ENCODE measurements around the gene CDH13.

DNA sequence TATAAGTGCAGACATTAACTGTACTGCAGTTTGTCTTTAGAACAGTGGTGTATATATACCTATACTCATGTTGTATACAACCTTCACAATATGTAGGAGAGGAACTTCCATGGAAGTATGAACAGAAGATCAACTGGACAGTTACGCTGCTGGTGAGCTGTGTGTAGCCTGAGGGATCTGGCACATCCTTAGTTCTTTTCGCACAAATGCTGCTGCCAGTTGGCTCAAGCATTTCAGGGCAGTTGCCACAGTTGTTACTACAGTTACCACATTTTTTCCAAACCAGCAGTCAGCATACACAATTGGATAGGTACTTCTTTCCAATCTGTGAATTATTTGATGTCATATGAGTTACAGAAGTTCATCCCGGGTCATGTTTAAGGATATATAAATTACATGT lies 641.4 kb downstream of the CDH13 start:
- TF ChIP-seq, protein P1, sequence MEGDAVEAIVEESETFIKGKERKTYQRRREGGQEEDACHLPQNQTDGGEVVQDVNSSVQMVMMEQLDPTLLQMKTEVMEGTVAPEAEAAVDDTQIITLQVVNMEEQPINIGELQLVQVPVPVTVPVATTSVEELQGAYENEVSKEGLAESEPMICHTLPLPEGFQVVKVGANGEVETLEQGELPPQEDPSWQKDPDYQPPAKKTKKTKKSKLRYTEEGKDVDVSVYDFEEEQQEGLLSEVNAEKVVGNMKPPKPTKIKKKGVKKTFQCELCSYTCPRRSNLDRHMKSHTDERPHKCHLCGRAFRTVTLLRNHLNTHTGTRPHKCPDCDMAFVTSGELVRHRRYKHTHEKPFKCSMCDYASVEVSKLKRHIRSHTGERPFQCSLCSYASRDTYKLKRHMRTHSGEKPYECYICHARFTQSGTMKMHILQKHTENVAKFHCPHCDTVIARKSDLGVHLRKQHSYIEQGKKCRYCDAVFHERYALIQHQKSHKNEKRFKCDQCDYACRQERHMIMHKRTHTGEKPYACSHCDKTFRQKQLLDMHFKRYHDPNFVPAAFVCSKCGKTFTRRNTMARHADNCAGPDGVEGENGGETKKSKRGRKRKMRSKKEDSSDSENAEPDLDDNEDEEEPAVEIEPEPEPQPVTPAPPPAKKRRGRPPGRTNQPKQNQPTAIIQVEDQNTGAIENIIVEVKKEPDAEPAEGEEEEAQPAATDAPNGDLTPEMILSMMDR (IDR thresholded peaks at IDR 0.05), result no peak
- TF ChIP-seq POLR2A (IDR thresholded peaks at IDR 0.05; ENCODE audit: low read length), result no peak
- TF ChIP-seq HDAC2 (IDR thresholded peaks at IDR 0.05), result no peak
- TF ChIP-seq ESRRA (IDR thresholded peaks at IDR 0.05; ENCODE audit: borderline replicate concordance, low read length), result no peak
- no peak for TF ChIP-seq CBX2 (IDR thresholded peaks at IDR 0.05; ENCODE audit: borderline replicate concordance, low read depth)
- no peak for TF ChIP-seq GATA3 (IDR thresholded peaks at IDR 0.05; ENCODE audit: borderline replicate concordance)
- no peak for TF ChIP-seq KDM1A (IDR thresholded peaks at IDR 0.05; ENCODE audit: low read depth)
